ENCODE measurements around the gene MYH3. TPM values are rescaled to one million over a fixed set of nuclear protein-coding genes. Genes with fewer than 3 reads are reported as not detected.
"Not testable (repeated sequence)": the region's sequence is repeated elsewhere in the genome, so short reads cannot be mapped to it uniquely, and the experiment has no call there.

The MYH3 gene
- total RNA-seq, result 1 to 10 TPM; 4.1 to 4.3 TPM

DNA sequence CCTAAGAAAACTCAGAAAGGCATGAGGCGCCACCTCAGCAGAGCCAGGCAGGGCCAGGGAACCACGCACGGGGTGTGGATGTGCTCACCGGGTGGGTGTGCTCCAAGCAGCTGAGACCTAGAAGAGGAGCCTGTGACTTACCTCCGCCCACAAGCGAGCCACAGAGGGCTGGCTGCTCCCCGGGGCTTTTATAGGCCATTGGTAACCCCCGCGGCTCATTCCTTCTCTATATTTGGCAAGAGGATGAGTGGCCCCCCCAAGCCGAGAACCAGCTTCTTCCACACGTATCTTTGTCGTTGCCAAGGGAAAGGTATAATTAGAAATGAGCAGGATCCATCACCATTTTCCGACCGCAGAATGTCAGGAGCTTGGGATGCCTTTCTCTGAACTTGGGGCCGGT, at the start of gene MYH3:
MYH3 (minus strand) TSS at position 162 of the 400 bp plus-strand sequence. CDS start 2,245 bp downstream, outside the sequence.
- Mint-ChIP-seq H3K9me3 (ENCODE audit: low read depth) (no peaks in the 10 kb centered on the region), H3K27me3 (no peaks in the 10 kb centered on the region), H3K4me1 (peaks cover 9% of the 10 kb centered on the region), H3K4me3 (no peak within 1 kb of the TSS), H3K36me3 (no peaks in the 10 kb centered on the region), H3K27ac (no peak within 1 kb of the TSS)
- DNase-seq (no peak), ATAC-seq (no peak)
- CTCF ChIA-PET, result interaction anchor here (1.4 to 2.0 kb wide), 2 partner anchors 10 to 26 kb away, joined by 3 to 5 read pairs; no protein-coding TSS in a partner anchor

DNA sequence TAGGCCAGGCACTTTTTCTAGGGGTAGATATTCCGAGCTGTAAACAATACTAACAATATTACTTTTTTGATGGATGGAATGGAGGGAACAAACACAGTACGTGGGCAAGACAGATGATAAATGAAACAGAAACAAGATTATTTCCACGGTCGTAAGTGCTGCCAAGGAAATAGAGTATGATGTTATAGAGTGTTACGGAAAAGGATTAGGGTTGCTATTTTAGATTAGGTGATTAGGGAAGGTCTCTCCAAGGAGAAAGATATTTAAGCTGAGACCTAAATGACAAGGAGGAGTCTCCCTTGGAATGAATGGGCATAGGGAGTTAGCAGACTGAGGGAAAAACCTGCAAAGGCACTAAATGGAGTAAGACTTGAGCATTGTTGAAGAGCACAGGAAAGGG, 48.6 kb upstream of the MYH3 start:
- peaks cover 33% of the 10 kb centered on the region for H3K36me3 Mint-ChIP-seq
- CTCF ChIA-PET, result interaction anchor here (1.2 to 1.8 kb wide), 2 partner anchors 11 to 12 kb away, joined by 3 to 5 read pairs; no protein-coding TSS in a partner anchor
- H3K4me1 Mint-ChIP-seq, result peaks cover 25% of the 10 kb centered on the region

DNA sequence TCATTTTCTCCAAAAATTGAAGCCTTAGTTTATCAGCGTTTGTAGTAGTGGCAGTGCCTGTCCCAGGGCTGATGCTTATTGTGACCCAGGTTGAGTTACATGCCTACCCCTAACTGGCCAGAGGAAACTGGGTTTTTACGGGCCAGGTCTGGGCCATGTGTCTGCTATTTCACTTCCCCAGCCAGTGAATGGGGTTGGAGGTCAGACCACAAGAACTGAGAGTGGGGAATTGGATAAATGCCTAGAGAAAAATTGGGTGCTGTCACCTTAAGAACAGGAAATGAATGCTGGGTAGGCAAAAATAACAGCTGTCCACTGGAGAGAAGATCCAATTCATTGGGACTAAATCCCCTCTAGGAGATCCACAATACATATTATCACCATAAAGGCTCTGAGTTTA, 45.5 kb upstream of the MYH3 start:
- CTCF ChIA-PET, result no interaction called here
- DNase-seq (no peak), ATAC-seq (no peak)
- H3K4me3 Mint-ChIP-seq, result no peak overlapping the region
- peaks cover 38% of the 10 kb centered on the region for H3K4me1 Mint-ChIP-seq
- no peaks in the 10 kb centered on the region for H3K27me3 Mint-ChIP-seq
- H3K36me3 Mint-ChIP-seq, result peaks cover 18% of the 10 kb centered on the region
- no peaks in the 10 kb centered on the region for H3K9me3 Mint-ChIP-seq (ENCODE audit: low read depth)
- no peak overlapping the region for H3K27ac Mint-ChIP-seq

More for the DNA sequence above, 48.6 kb upstream of the MYH3 start:
- no peak for ATAC-seq
- no peak for DNase-seq
- H3K9me3 Mint-ChIP-seq (ENCODE audit: low read depth), result no peaks in the 10 kb centered on the region
- no peaks in the 10 kb centered on the region for H3K27me3 Mint-ChIP-seq
- H3K27ac Mint-ChIP-seq, result no peak overlapping the region
- no peak overlapping the region for H3K4me3 Mint-ChIP-seq

DNA sequence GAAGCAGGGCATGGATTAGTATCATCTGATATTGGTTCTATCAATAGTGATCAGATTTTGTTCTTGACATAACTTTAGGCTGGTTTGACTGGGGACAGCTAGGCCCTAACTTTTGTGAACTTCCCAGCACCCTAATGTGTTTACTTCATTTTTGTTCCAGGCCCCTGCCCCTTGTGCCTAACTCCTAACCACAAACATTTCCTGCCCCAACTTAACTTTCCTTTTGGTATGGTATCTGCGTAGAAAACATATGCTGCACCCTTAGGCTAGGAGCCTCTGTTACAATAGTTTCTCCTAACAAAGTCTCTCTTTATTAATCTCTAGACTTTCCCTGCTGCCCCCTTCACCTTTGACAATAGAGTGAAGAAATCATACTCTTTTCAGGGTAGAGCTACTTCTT, 42.7 kb upstream of the MYH3 start:
- ATAC-seq, result no peak
- DNase-seq, result no peak
- Mint-ChIP-seq H3K36me3 (peaks cover 13% of the 10 kb centered on the region), H3K4me1 (peaks cover 44% of the 10 kb centered on the region), H3K27ac (peak overlapping the region; percentile 74), H3K9me3 (ENCODE audit: low read depth) (no peaks in the 10 kb centered on the region), H3K27me3 (no peaks in the 10 kb centered on the region), H3K4me3 (peak overlapping the region; percentile 39)
- CTCF ChIA-PET, result interaction anchor here (1.1 to 1.6 kb wide), 4 partner anchors 15 to 53 kb away, joined by 3 to 8 read pairs (median 6); no protein-coding TSS in a partner anchor

DNA sequence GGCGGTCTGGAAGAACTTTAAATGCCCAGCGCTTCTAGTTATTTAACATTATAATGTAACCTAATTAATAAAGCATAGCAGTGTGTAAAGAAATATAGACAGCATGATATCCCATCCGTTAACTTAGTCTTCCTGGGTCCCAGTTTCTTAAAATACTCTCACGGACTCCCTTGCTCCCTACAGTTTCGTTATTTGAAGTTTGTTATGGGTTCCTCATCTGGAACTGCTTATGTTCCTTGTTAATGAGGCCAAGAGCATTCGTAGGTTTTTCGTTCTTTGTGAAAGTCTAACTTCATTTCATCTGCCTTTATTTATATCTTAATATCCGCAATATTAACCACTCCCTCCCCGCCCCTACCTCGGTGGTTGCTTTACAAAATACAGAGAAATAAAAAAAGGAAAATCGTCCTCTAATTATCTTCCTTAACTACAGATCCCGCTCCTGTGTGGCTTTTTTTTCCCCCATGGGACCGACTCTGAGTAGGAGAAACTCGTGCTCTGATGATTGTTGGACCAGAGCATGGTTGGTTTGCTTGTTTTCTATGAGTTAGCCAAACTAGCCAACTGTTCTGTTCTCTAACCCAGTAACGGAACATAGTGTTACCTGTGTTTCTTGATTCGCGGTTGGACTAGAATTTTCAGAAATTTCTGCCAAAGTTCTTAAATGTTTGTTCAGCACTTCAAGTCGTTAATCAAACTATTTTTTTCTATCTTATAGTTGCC, 41.1 kb upstream of the MYH3 start:
- H3K9me3 Mint-ChIP-seq (ENCODE audit: low read depth), result no peaks in the 10 kb centered on the region
- H3K27me3 Mint-ChIP-seq, result no peaks in the 10 kb centered on the region
- peak overlapping the region; percentile 94 for H3K27ac Mint-ChIP-seq
- H3K4me1 Mint-ChIP-seq, result peaks cover 54% of the 10 kb centered on the region
- H3K4me3 Mint-ChIP-seq, result peak overlapping the region; percentile 93
- peaks cover 20% of the 10 kb centered on the region for H3K36me3 Mint-ChIP-seq
- ATAC-seq, result no peak
- CTCF ChIA-PET, result no interaction called here
- no peak for DNase-seq

DNA sequence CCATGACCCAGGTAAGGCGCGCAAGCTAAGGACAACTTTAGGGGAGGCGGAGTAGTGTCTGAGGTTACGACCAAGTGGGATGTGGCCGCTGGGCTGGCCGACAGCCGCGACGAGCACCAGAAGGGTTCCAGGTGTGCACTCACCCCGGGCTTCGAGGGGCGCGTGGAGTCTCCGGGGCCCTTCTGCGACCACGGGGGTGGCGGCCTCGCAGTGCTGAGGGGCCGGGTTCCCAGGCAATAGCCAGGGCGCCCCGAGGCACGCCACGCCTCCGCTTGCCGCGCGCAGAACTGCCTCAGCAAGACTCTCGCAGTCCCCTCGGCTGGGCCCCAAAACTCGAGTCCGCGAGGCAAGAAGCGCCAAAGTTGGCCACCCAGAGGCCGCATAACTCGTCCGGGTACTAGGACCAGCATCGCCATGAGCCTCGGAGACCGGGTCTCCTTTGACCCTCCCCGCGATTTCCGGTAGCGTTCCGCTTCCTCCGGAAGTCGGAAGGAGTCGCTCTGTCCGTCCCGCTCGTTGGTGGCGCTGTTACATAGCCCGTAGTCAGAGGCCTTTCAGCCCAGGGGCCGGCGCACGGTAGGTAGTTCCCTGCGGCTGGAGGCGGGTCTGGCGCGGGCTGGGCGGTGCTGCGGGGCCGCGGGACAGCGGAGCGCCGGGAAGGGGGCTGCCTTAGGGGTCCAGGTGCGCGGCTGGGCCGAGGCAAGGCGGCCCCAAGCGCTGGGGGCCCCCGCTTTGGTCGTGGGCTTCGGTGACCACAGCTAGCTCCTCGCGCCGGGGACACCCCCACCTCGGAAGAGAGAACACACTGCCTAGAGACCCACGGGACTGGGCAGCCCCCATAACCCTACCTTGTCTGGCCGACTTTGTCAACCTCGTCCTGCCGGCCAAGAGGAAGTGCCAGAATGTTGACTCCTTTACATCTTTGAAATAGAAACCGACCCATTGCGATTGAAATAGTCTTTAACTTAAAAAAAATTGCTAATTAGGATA, 40.3 kb upstream of the MYH3 start, which contains the start of the genes ADPRM and SCO1:
ADPRM (plus strand) TSS at position 503 of the 990 bp plus-strand sequence. CDS start 7,333 bp downstream, outside the sequence.
SCO1 (minus strand) TSS at position 442 of the 990 bp plus-strand sequence; CDS start at position 416, 26 bp downstream.
- CTCF ChIA-PET, result interaction anchor here (1.9 kb wide), 1 partner anchor 16 kb away, joined by 5 read pairs; no protein-coding TSS in a partner anchor
- H3K27ac Mint-ChIP-seq, result peak within 1 kb of the TSS; percentile 94
- DNase-seq, result peak; percentile 95
- peaks cover 54% of the 10 kb centered on the region for H3K4me1 Mint-ChIP-seq
- peaks cover 26% of the 10 kb centered on the region for H3K36me3 Mint-ChIP-seq
- no peaks in the 10 kb centered on the region for H3K27me3 Mint-ChIP-seq
- ATAC-seq, result peak; percentile 96
- H3K4me3 Mint-ChIP-seq, result peak within 1 kb of the TSS; percentile 93
- no peaks in the 10 kb centered on the region for H3K9me3 Mint-ChIP-seq (ENCODE audit: low read depth)

DNA sequence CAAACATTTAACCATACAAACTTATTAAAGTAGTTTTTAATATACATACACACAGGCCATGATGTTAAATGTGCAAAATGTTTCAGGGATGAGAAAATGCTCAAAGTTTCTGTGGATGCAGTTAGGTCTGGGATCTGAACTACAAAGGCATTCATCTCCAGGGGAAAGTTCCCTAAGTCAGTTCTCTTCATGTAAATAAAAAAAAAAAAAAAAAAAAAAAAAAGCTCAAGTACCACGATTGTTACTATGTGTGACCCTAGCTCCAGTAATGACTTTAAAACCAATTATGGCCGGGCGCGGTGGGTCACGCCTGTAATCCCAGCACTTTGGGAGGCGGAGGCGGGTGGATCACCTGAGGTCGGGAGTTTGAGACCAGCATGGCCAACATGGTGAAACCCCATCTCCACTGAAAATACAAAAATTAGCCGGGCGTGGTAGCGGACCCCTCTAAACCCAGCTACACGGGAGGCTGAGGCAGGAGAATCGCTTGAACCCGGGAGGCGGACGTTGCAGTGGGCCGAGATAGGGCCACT, 38.8 kb upstream of the MYH3 start:
- CTCF ChIA-PET, result interaction anchor here (0.8 to 2.2 kb wide), 8 partner anchors 9 to 149 kb away, joined by 3 to 7 read pairs (median 5); no protein-coding TSS in a partner anchor
- not testable (repeated sequence) for ATAC-seq; DNase-seq; H3K9me3 Mint-ChIP-seq (ENCODE audit: low read depth); H3K27me3 Mint-ChIP-seq
- Mint-ChIP-seq H3K27ac (peak overlapping the region; percentile 94), H3K4me1 (peaks cover 49% of the 10 kb centered on the region), H3K36me3 (peaks cover 32% of the 10 kb centered on the region), H3K4me3 (peak overlapping the region; percentile 93)

DNA sequence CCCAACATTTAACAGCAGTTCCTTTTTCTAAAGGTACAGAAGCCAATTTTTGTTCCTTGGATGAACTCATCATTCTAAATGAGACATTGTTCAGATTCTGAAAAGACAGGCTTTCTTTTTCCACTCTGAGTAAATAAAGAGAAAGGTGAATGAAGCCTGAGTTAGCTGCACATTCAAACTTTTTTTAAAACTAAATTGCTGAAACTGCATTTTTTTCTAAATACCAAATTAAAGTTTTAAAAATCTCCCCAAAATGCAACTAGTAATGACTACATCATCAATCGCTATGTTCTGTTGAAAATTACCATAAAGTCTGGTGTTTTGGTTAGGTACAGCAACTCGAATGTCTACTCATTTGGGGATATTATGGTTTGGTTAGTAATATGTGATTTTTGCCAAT, 30.4 kb upstream of the MYH3 start:
- ATAC-seq, result no peak
- H3K27me3 Mint-ChIP-seq, result no peaks in the 10 kb centered on the region
- H3K4me1 Mint-ChIP-seq, result peaks cover 19% of the 10 kb centered on the region
- H3K4me3 Mint-ChIP-seq, result no peak overlapping the region
- H3K9me3 Mint-ChIP-seq (ENCODE audit: low read depth), result no peaks in the 10 kb centered on the region
- H3K27ac Mint-ChIP-seq, result no peak overlapping the region
- CTCF ChIA-PET, result no interaction called here
- H3K36me3 Mint-ChIP-seq, result peaks cover 59% of the 10 kb centered on the region
- DNase-seq, result no peak

DNA sequence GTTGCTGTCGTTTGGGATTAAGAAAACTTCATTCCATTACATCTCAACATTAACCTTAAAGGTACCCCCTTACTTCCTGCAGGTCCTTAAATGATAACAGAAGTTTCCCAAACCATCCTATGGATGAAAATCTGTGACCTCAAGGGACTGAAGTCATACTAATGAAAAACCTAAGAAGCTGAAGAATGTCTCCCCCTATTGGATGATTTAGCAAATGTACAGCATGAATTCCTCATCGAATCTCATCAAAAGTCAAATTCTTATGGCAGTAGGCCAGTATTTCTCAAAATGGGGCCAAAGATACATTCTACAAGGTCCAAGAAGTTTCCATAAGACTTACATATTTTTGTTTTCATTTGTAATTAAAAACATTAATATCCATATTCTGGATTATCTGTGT, 26.7 kb upstream of the MYH3 start:
- CTCF ChIA-PET, result interaction anchor here (1.0 to 2.5 kb wide), 8 partner anchors 9 to 161 kb away, joined by 3 to 19 read pairs (median 5); partner anchors contain the start of gene MYH3
- no peak overlapping the region for H3K27ac Mint-ChIP-seq
- no peak for DNase-seq

DNA sequence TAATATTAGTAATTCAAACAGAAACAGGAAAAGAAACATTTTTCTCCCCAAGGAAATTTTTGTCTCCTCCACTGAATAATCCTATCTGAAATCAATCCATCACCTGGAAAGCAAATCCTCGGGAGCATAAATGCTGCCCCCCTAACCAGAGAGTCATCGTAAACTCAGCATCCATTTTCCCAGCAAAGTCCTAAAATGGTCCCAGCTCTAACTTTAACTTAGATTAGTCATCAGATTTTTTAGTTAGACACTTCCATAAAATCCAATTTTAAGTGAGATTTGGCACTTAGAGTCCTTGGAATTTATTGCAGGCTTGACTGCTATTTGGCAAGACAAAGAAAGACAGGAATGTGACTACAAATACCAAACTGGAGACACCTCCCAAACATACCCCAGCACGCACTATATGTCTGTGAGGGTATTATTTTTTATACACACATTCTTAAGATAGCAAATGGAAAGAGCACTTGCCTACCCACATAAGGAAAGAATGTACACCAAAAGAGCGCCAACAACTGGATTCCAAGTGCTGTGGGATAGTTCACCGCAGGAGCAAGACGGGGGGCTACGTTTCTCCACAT, 24.8 kb upstream of the MYH3 start:
- H3K4me3 Mint-ChIP-seq, result no peak overlapping the region
- no peaks in the 10 kb centered on the region for H3K4me1 Mint-ChIP-seq
- H3K36me3 Mint-ChIP-seq, result peaks cover 47% of the 10 kb centered on the region
- CTCF ChIA-PET, result interaction anchor here (1.8 kb wide), 1 partner anchor 14 kb away, joined by 5 read pairs; no protein-coding TSS in a partner anchor
- H3K27me3 Mint-ChIP-seq, result no peaks in the 10 kb centered on the region
- H3K27ac Mint-ChIP-seq, result no peak overlapping the region
- DNase-seq, result no peak
- no peaks in the 10 kb centered on the region for H3K9me3 Mint-ChIP-seq (ENCODE audit: low read depth)
- no peak for ATAC-seq

More for the DNA sequence above, 26.7 kb upstream of the MYH3 start:
- H3K27me3 Mint-ChIP-seq, result no peaks in the 10 kb centered on the region
- H3K36me3 Mint-ChIP-seq, result peaks cover 47% of the 10 kb centered on the region
- no peaks in the 10 kb centered on the region for H3K9me3 Mint-ChIP-seq (ENCODE audit: low read depth)
- H3K4me1 Mint-ChIP-seq, result peaks cover 5% of the 10 kb centered on the region
- no peak overlapping the region for H3K4me3 Mint-ChIP-seq
- ATAC-seq, result no peak

DNA sequence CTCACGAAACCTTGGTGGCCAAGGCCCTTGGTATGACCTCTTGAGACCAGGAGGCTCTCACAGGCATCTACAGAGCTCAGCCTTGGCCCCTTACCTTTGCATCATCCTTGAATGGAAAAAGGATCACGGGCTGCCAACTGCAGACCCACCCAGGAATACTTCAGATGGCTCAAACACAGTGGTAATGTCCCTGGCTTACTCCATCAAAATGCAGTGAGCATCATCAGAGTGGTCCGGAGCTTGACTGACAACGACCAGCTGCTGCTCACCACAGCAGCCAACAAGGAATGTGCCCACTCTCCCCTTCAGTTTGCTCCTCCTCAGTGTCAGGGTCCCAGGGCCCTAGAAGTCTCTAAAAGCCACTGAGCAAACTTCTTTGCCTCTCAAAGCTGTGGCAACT, 17.6 kb upstream of the MYH3 start:
- no peaks in the 10 kb centered on the region for H3K27me3 Mint-ChIP-seq
- CTCF ChIA-PET, result interaction anchor here (0.5 to 2.2 kb wide), 3 partner anchors 9 to 111 kb away, joined by 3 to 9 read pairs (median 3); no protein-coding TSS in a partner anchor
- H3K4me1 Mint-ChIP-seq, result no peaks in the 10 kb centered on the region
- no peak for ATAC-seq
- no peak for DNase-seq
- no peaks in the 10 kb centered on the region for H3K9me3 Mint-ChIP-seq (ENCODE audit: low read depth)
- H3K4me3 Mint-ChIP-seq, result no peak overlapping the region
- H3K27ac Mint-ChIP-seq, result no peak overlapping the region
- peaks cover 12% of the 10 kb centered on the region for H3K36me3 Mint-ChIP-seq

DNA sequence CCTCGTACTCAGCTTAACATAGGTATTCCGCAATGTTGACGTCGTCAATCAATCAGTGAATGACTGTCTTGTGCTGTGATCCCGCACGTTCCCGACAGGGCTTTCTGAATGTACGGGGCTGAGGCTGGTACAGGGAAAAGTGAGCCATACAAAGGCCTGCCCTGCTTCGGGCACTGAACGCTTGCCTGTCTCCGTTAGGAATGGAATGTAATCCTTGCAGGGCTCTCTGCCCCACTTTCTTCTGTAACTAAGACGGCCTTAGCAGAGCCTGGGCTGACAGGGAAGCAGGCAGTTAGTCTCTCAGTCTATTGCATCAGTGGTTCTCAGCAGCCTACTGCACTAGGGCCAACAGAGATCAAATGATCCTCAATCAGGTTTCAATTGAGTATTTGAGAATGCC, 16.2 kb upstream of the MYH3 start:
- CTCF ChIA-PET, result interaction anchor here (1.2 kb wide), 1 partner anchor 26 kb away, joined by 3 read pairs; no protein-coding TSS in a partner anchor
- no peak overlapping the region for H3K27ac Mint-ChIP-seq
- ATAC-seq (no peak), DNase-seq (no peak)
- H3K9me3 Mint-ChIP-seq (ENCODE audit: low read depth), result no peaks in the 10 kb centered on the region
- H3K4me3 Mint-ChIP-seq, result no peak overlapping the region
- no peaks in the 10 kb centered on the region for H3K27me3 Mint-ChIP-seq
- H3K36me3 Mint-ChIP-seq, result peaks cover 9% of the 10 kb centered on the region
- no peaks in the 10 kb centered on the region for H3K4me1 Mint-ChIP-seq
